Head of caudate nucleus (tissue), 42 donors: ENCODE measurements around the gene CDR2L.
A peak's percentile ranks its signal among the peaks of the same experiment; 100 is the strongest.
"Not testable (repeated sequence)": the region's sequence is repeated elsewhere in the genome, so short reads cannot be mapped to it uniquely, and the experiment has no call there.

Experiments
- DNase-seq, 42 donors: peaks; one replicate each; pipeline versions ENCODE4 v3.0.0 to v3.0.0-alpha.2; 2020 to 2021; ENCODE audit warnings: mixed read lengths in 7 of 42
- intact Hi-C: fragments of 100-400 bp; cut with DNase I; formaldehyde crosslinking; loops from one replicate; pipeline ENCODE4 v1.15.0; 2022

Gene CDR2L

GRCh38 chr17:74957935-74958740, 29.3 kb upstream of the CDR2L start:
- intact Hi-C loops: no loop called here
- peak in 41 of 42 donors; percentile 46 to 92 (median 78) for DNase-seq

- intact Hi-C loops: loop anchor here (5.0 kb wide), 1 partner anchor 72 kb away; no protein-coding TSS in a partner anchor
- DNase-seq: no peak
Measured at GRCh38 chr17:74959826-74960515, 27.5 kb upstream of the CDR2L start.

- no peak for DNase-seq
- intact Hi-C loops: loop anchor here (5.0 kb wide), 1 partner anchor 72 kb away; no protein-coding TSS in a partner anchor
Measured at GRCh38 chr17:74960570-74961342, 26.7 kb upstream of the CDR2L start.

- DNase-seq: peak; percentile 77 to 98 (median 92)
- intact Hi-C loops: loop anchor here (5.0 kb wide), 1 partner anchor 70 kb away; no protein-coding TSS in a partner anchor
Measured at GRCh38 chr17:74961657-74962350, 25.6 kb upstream of the CDR2L start.

GRCh38 chr17:74962622-74963394, 24.6 kb upstream of the CDR2L start:
- peak; percentile 62 to 91 (median 80) for DNase-seq
- intact Hi-C loops: loop anchor here (5.0 kb wide), 1 partner anchor 69 kb away; no protein-coding TSS in a partner anchor

- intact Hi-C loops: loop anchor here (5.0 kb wide), 1 partner anchor 69 kb away; no protein-coding TSS in a partner anchor
- DNase-seq: peak in 3 of 42 donors; percentile 20 to 52 (median 36)
Measured at GRCh38 chr17:74963656-74964055, 23.8 kb upstream of the CDR2L start.

- DNase-seq: no peak
- intact Hi-C loops: loop anchor here (5.0 kb wide), 1 partner anchor 68 kb away; no protein-coding TSS in a partner anchor
Measured at GRCh38 chr17:74964246-74964761, 23.1 kb upstream of the CDR2L start.

GRCh38 chr17:74964988-74965622, 22.3 kb upstream of the CDR2L start:
- intact Hi-C loops: loop anchor here (5.0 kb wide), 1 partner anchor 67 kb away; no protein-coding TSS in a partner anchor
- no peak for DNase-seq

- DNase-seq: no peak
- intact Hi-C loops: no loop called here
Measured at GRCh38 chr17:74968361-74968780, 19.1 kb upstream of the CDR2L start.

GRCh38 chr17:74969501-74969900, 17.9 kb upstream of the CDR2L start:
- intact Hi-C loops, DNase-seq: not testable (repeated sequence)

GRCh38 chr17:74970395-74970794, 17.0 kb upstream of the CDR2L start:
- intact Hi-C loops: loop anchor here (10.0 kb wide), 1 partner anchor 214 kb away; the partner anchor contains the start of gene SUMO2
- DNase-seq: no peak

GRCh38 chr17:74971069-74971841, 16.2 kb upstream of the CDR2L start:
- intact Hi-C loops: loop anchor here (10.0 kb wide), 1 partner anchor 214 kb away; the partner anchor contains the start of gene SUMO2
- no peak for DNase-seq

- DNase-seq: no peak
- intact Hi-C loops: loop anchor here (10.0 kb wide), 1 partner anchor 213 kb away; the partner anchor contains the start of gene SUMO2
Measured at GRCh38 chr17:74971842-74972106, 15.7 kb upstream of the CDR2L start.

- DNase-seq: peak; percentile 65 to 96 (median 90)
Measured at GRCh38 chr17:74972107-74972972, 15.1 kb upstream of the CDR2L start, which contains the start of gene HID1. TSS of gene HID1 (minus strand) at chr17:74972759. CDS start at chr17:74972656, 103 bp downstream.

GRCh38 chr17:74972973-74973328, 14.5 kb upstream of the CDR2L start:
- no peak for DNase-seq
- intact Hi-C loops: loop anchor here (10.0 kb wide), 1 partner anchor 212 kb away; the partner anchor contains the start of gene SUMO2

More at GRCh38 chr17:74972107-74972972, 15.1 kb upstream of the CDR2L start, which contains the start of gene HID1:
- intact Hi-C loops: loop anchor here (10.0 kb wide), 1 partner anchor 212 kb away; the partner anchor contains the start of gene SUMO2
